ENCODE measurements around the gene IDH2.

Gene IDH2

DNA sequence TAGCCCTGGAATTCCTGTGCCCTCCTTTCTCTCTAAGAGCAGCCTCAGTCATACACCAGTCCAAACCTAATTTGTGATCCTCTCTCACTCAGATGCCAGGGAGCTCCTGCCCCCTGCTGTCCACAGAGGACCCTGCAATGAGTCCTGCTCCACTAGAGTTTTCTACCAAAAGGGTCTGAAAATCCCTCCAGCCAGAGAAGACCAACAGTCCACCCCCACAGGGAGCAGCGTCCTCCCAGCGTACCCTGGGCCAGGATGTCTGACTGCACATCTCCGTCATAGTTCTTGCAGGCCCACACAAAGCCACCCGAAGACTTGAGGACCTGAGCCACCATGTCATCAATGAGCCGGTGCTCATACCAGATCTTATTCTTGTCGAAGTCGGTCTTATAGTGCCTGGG lies 15.4 kb downstream of the IDH2 start:
- in situ Hi-C loops (cut with HindIII; ENCODE audit: low sequenced_read_pairs), result no loop called here
- TF ChIP-seq, protein P1, sequence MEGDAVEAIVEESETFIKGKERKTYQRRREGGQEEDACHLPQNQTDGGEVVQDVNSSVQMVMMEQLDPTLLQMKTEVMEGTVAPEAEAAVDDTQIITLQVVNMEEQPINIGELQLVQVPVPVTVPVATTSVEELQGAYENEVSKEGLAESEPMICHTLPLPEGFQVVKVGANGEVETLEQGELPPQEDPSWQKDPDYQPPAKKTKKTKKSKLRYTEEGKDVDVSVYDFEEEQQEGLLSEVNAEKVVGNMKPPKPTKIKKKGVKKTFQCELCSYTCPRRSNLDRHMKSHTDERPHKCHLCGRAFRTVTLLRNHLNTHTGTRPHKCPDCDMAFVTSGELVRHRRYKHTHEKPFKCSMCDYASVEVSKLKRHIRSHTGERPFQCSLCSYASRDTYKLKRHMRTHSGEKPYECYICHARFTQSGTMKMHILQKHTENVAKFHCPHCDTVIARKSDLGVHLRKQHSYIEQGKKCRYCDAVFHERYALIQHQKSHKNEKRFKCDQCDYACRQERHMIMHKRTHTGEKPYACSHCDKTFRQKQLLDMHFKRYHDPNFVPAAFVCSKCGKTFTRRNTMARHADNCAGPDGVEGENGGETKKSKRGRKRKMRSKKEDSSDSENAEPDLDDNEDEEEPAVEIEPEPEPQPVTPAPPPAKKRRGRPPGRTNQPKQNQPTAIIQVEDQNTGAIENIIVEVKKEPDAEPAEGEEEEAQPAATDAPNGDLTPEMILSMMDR (IDR thresholded peaks at IDR 0.05; ENCODE audit: low read depth, low read length, missing control alignments), result peak; percentile 74
- DNase-seq (ENCODE audit: low read depth), result no peak
- H3K4me3 ChIP-seq (ENCODE audit: low read depth, low read length), result no peak overlapping the region

DNA sequence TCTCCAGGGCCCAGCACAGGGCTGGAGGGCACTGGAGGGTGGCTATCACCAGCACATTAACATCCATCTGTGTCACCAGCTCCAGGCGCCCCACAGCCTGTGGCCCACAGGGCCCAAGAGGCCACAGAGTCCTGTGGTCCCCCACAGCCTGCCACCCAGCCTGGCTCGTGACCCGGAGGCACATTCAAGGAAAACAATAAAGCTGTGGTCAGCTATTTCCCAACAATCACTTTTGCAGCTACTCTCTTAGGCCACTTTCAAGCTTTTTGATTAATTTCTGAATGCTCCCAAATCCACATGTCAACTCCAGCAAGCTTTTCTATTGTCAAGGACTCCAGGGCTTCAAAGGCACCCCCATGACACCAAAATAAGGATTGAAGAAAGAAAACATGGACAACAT lies 16.7 kb downstream of the IDH2 start:
- DNase-seq (ENCODE audit: low read depth), result no peak
- in situ Hi-C loops (cut with HindIII; ENCODE audit: low sequenced_read_pairs), result no loop called here
- TF ChIP-seq, protein P1 (IDR thresholded peaks at IDR 0.05; ENCODE audit: low read depth, low read length, missing control alignments), result no peak

DNA sequence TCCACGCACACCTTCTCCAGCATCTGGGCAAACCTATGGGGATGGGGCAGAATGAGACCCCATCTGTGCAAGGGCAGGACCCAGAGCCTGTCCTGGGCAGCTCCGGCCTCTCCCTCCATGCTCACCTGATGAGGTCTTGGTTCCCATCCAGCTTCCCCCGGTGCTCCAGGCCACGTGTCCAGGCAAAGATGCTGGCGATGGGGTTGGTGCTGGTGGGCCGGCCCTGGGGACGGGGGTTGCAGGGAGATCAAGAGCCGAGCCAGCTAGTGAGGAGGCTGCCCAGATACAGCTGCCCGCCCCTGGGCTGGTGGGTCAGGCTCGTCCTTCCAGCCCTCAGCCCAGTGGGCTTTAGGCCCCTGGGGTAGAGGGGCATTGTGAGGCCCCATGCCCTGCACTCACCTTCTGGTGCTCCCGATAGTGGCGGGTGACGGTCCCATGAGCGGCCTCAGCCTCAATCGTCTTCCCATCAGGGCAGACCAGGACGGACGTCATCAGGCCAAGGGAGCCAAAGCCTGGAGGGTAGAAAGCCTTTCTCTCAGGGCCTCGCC lies 17.3 kb downstream of the IDH2 start:
- TF ChIP-seq, protein P1 (IDR thresholded peaks at IDR 0.05; ENCODE audit: low read depth, low read length, missing control alignments), result no peak
- in situ Hi-C loops (cut with HindIII; ENCODE audit: low sequenced_read_pairs), result no loop called here
- no peak for DNase-seq (ENCODE audit: low read depth)
- H3K4me3 ChIP-seq (ENCODE audit: low read depth, low read length), result no peak overlapping the region

More for the DNA sequence above, 16.7 kb downstream of the IDH2 start:
- H3K4me3 ChIP-seq (ENCODE audit: low read depth, low read length), result no peak overlapping the region

DNA sequence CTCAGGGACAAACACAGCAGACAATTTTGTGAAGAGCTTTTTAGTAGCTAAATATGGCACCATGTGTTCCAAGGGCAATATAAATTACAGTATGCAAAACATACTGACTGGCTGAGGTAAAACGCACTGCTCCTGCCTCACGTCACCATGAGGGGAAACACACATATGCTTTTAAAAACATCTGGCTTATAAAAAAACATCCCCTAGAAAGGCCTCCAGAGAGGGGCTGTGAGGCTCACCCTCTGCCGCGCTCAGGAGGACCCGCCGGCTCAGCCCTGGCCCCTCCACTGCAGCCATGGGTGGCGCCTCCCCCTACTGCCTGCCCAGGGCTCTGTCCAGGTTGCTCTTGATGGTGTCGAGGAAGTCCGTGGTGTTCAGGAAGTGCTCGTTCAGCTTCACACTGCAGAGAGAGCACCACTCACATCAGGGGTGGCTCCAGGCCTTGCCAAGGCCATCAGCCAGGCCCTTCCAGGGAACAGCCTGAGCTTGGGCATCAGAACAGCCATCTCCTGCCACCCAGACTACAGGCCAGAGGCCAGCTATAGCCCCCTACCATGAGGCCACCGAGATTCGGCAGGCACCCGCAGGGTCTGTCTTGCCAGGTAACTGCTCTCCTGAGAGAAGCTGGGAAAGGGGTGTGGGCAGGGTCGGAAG lies 18.2 kb downstream of the IDH2 start:
- DNase-seq (ENCODE audit: low read depth), result no peak
- TF ChIP-seq, protein P1 (IDR thresholded peaks at IDR 0.05; ENCODE audit: low read depth, low read length, missing control alignments), result no peak
- in situ Hi-C loops (cut with HindIII; ENCODE audit: low sequenced_read_pairs), result no loop called here
- no peak overlapping the region for H3K4me3 ChIP-seq (ENCODE audit: low read depth, low read length)

DNA sequence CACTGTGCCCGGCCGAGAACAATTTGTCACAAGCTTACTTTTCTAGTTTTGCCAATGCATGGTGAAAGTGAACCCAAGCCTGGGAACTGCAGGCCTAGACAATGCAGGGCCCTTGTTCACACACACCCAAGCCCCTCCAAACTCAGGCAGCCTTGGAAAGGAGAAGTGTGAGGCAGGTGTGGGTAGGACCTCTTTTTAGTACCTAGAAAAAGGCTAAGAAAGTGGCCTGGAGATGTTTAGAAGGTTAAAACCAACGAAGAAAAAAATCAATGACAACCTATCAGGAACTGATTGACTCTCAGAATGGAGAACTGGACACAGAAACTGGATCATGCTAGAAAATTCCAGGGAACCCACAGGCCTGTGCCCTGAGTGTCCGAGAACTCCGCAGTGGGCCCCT lies 18.8 kb downstream of the IDH2 start:
- DNase-seq (ENCODE audit: low read depth), result no peak
- no peak overlapping the region for H3K4me3 ChIP-seq (ENCODE audit: low read depth, low read length)
- TF ChIP-seq, protein P1 (IDR thresholded peaks at IDR 0.05; ENCODE audit: low read depth, low read length, missing control alignments), result no peak
- in situ Hi-C loops (cut with HindIII; ENCODE audit: low sequenced_read_pairs), result no loop called here

DNA sequence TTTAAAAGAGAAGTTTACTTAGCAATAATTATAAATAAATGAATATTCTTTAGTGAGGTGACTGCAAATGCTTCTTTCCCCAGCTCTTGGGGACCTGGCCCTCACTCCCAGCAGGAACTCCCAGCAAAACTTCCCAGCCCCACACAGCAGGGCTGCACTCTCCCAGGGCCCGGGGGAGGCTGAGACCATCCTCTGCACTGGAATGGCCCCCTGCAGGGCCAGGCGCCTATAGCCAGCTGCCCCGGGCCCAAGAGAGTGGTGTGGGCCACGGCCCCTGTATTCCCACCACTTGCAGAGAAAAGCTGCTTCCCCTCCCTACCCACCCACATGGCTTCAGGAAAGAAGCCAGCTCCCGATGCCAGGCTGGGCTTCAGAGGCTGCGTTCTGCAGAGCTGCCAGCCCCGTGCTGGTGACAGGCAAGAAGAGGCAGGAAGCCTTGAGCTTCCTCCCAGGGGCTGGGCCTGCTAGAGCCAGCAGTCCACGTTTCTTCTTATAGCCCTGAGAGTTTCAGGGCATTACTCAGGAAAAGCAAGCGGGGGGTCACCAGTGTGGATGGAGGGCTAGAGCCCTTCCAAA lies 20.0 kb downstream of the IDH2 start:
- TF ChIP-seq, protein P1 (IDR thresholded peaks at IDR 0.05; ENCODE audit: low read depth, low read length, missing control alignments), result no peak
- H3K4me3 ChIP-seq (ENCODE audit: low read depth, low read length), result no peak overlapping the region
- no peak for DNase-seq (ENCODE audit: low read depth)
- in situ Hi-C loops (cut with HindIII; ENCODE audit: low sequenced_read_pairs), result no loop called here
